H9 (cell line): ENCODE results near the gene ERC2. TPM values are rescaled to one million over a fixed set of nuclear protein-coding genes. Genes with fewer than 3 reads are reported as not detected.

Experiments
- DNase-seq: peaks from one replicate; pipeline ENCODE4 v3.0.0-alpha.2; 2017
- H2AFZ ChIP-seq: one replicate; pipeline ENCODE4 v1.6.1; 2013; ENCODE audit warnings: mild to moderate bottlenecking, low read length, control low read depth, moderate library complexity
- H2AK5ac ChIP-seq: 2 replicates; pipeline ENCODE4 v1.6.1; 2013; ENCODE audit warnings: low read length, control low read depth, mixed read lengths; ENCODE audit not compliant: insufficient read length
- H2BK120ac ChIP-seq: one replicate; pipeline ENCODE4 v1.6.1; 2013; ENCODE audit warnings: low read depth, mild to moderate bottlenecking, low read length, control low read depth, inconsistent platforms; ENCODE audit not compliant: poor library complexity, severe bottlenecking
- H2BK12ac ChIP-seq: 2 replicates; pipeline ENCODE4 v1.6.1; 2013; ENCODE audit warnings: low read length, control low read depth, mixed read lengths, low read depth; ENCODE audit not compliant: insufficient read length
- H2BK15ac ChIP-seq: 2 replicates; pipeline ENCODE4 v1.6.1; 2013; ENCODE audit warnings: low read depth, low read length, control low read depth
- H2BK20ac ChIP-seq: one replicate; pipeline ENCODE4 v1.6.1; 2013; ENCODE audit warnings: low read depth, mild to moderate bottlenecking, low read length, control low read depth, inconsistent platforms; ENCODE audit not compliant: poor library complexity, severe bottlenecking
- H2BK5ac ChIP-seq: 2 replicates; pipeline ENCODE4 v1.6.1; 2013; ENCODE audit warnings: low read length, control low read depth, mixed read lengths; ENCODE audit not compliant: insufficient read length
- H3K14ac ChIP-seq: 2 replicates; pipeline ENCODE4 v1.6.1; 2013; ENCODE audit warnings: low read length, control low read depth; ENCODE audit not compliant: insufficient read depth
- H3K18ac ChIP-seq: 2 replicates; pipeline ENCODE4 v1.6.1; 2013; ENCODE audit warnings: low read depth, mild to moderate bottlenecking, mixed read lengths, low read length, control low read depth; ENCODE audit not compliant: insufficient read length
- H3K23ac ChIP-seq: 2 replicates; pipeline ENCODE4 v1.6.1; 2013; ENCODE audit warnings: low read length, control low read depth, mixed read lengths, low read depth; ENCODE audit not compliant: insufficient read length
- H3K23me2 ChIP-seq: 2 replicates; pipeline ENCODE4 v1.6.1; 2013; ENCODE audit warnings: low read depth, mild to moderate bottlenecking, mixed read lengths, low read length, control low read depth; ENCODE audit not compliant: insufficient read length, poor library complexity, severe bottlenecking
- H3K27ac ChIP-seq: 2 replicates; pipeline ENCODE4 v1.5.1; 2013; ENCODE audit warnings: low read length, control low read depth, mixed read lengths, low read depth; ENCODE audit not compliant: insufficient read length
- H3K27me3 ChIP-seq: 2 replicates; pipeline ENCODE4 v1.6.1; 2013; ENCODE audit warnings: low read length, control low read depth, inconsistent platforms; ENCODE audit not compliant: insufficient read depth
- H3K4ac ChIP-seq: 2 replicates; pipeline ENCODE4 v1.6.1; 2013; ENCODE audit warnings: low read depth, mild to moderate bottlenecking, control low read depth, inconsistent platforms, low read length, moderate library complexity
- H3K4me1 ChIP-seq: 2 replicates; pipeline ENCODE4 v1.6.1; 2013; ENCODE audit warnings: low read length, control low read depth, inconsistent platforms; ENCODE audit not compliant: insufficient read depth
- H3K4me2 ChIP-seq: 2 replicates; pipeline ENCODE4 v1.6.1; 2013; ENCODE audit warnings: low read length, control low read depth, mixed read lengths; ENCODE audit not compliant: insufficient read length, insufficient read depth
- H3K56ac ChIP-seq: 2 replicates; pipeline ENCODE4 v1.6.1; 2013; ENCODE audit warnings: low read depth, mild to moderate bottlenecking, mixed read lengths, low read length, control low read depth; ENCODE audit not compliant: insufficient read length
- H3K79me1 ChIP-seq: 2 replicates; pipeline ENCODE4 v1.6.1; 2013; ENCODE audit warnings: low read depth, mild to moderate bottlenecking, moderate library complexity, low read length, control low read depth, inconsistent platforms; ENCODE audit not compliant: insufficient read depth, poor library complexity, severe bottlenecking
- H3K79me2 ChIP-seq: 2 replicates; pipeline ENCODE4 v1.6.1; 2013; ENCODE audit warnings: low read length, control low read depth, inconsistent platforms; ENCODE audit not compliant: insufficient read depth
- H3K9ac ChIP-seq: 2 replicates; pipeline ENCODE4 v1.6.1; 2013; ENCODE audit warnings: low read length, control low read depth, mixed read lengths; ENCODE audit not compliant: insufficient read length; ENCODE audit errors: extremely low read depth
- H3K9me3 ChIP-seq: one replicate; pipeline ENCODE4 v1.6.1; 2013; ENCODE audit warnings: low read depth, low read length, inconsistent platforms; ENCODE audit not compliant: control insufficient read depth
- H3T11ph ChIP-seq: one replicate; pipeline ENCODE4 v1.6.1; 2013; ENCODE audit warnings: mild to moderate bottlenecking, low read length, control low read depth, inconsistent platforms
- H4K20me1 ChIP-seq: one replicate; pipeline ENCODE4 v1.6.1; 2013; ENCODE audit not compliant: control insufficient read depth, insufficient read length, insufficient read depth
- H4K5ac ChIP-seq: 2 replicates; pipeline ENCODE4 v1.6.1; 2013; ENCODE audit warnings: low read depth, mild to moderate bottlenecking, mixed read lengths, low read length, control low read depth; ENCODE audit not compliant: insufficient read length
- H4K8ac ChIP-seq: replicated peaks from 2 replicates; pipeline ENCODE4 v1.6.1; 2013; ENCODE audit warnings: low read length, control low read depth, mixed read lengths, low read depth; ENCODE audit not compliant: insufficient read length
- H4K91ac ChIP-seq: 2 replicates; pipeline ENCODE4 v1.6.1; 2013; ENCODE audit warnings: low read depth, mild to moderate bottlenecking, moderate library complexity, mixed read lengths, low read length, control low read depth; ENCODE audit not compliant: insufficient read length
- H3K27ac Mint-ChIP-seq, 3 experiments: 2 replicates in 2 of 3; 3 replicates in 1 of 3; pipeline ENCODE4 v1.8.0; 2020 to 2021; ENCODE audit warnings: mixed read lengths in 3 of 3, mild to moderate bottlenecking in 1 of 3, moderate library complexity in 1 of 3
- H3K27me3 Mint-ChIP-seq: 2 replicates; pipeline ENCODE4 v1.8.0; 2021; ENCODE audit warnings: low read depth, mild to moderate bottlenecking, moderate library complexity, mixed read lengths
- H3K36me3 Mint-ChIP-seq, 3 experiments: 2 replicates in 2 of 3; 3 replicates in 1 of 3; pipeline ENCODE4 v1.8.0; 2020 to 2021; ENCODE audit warnings: low read depth in 3 of 3, mixed read lengths in 3 of 3; ENCODE audit not compliant: insufficient read depth in 1 of 3
- H3K4me1 Mint-ChIP-seq, 2 experiments: 2 replicates each; pipeline ENCODE4 v1.8.0; 2020; ENCODE audit warnings: mixed read lengths in 2 of 2
- H3K4me3 Mint-ChIP-seq, 2 experiments: 2 replicates in 1 of 2; 3 replicates in 1 of 2; pipeline ENCODE4 v1.8.0; 2020 to 2021; ENCODE audit warnings: mild to moderate bottlenecking in 2 of 2, mixed read lengths in 2 of 2, moderate library complexity in 1 of 2
- H3K9me3 Mint-ChIP-seq, 2 experiments: 2 replicates in 1 of 2; 3 replicates in 1 of 2; pipeline ENCODE4 v1.8.0; 2020; ENCODE audit warnings: mild to moderate bottlenecking in 2 of 2, mixed read lengths in 2 of 2, moderate library complexity in 1 of 2
- WGBS: extraction: QIAGEN DNeasy Blood & Tissue Kit; methylation state at CpG from one replicate; pipeline ENCODE4 v1.1.7; 2013; ENCODE audit warnings: missing lambda C conversion rate, low lambda C conversion rate, mixed read lengths; ENCODE audit not compliant: insufficient read length; ENCODE audit errors: extremely low coverage; 5-methylcytosine and 5-hydroxymethylcytosine counted together
- total RNA-seq: library from RNA; stranded (reverse); gene quantifications from 2 replicates; pipeline ENCODE4 v1.2.1, GENCODE V29; 2021
- TF ChIP-seq, protein P1 (sequence below): fragments of 200-600 bp; sonication (generic); conservative IDR thresholded peaks from 3 replicates; pipeline ENCODE4 v1.8.0; 2021; ENCODE audit warnings: antibody characterized with exemption, mild to moderate bottlenecking

Gene ERC2
- total RNA-seq, 1 experiment from 2014 or later, result 15.4 TPM

DNA sequence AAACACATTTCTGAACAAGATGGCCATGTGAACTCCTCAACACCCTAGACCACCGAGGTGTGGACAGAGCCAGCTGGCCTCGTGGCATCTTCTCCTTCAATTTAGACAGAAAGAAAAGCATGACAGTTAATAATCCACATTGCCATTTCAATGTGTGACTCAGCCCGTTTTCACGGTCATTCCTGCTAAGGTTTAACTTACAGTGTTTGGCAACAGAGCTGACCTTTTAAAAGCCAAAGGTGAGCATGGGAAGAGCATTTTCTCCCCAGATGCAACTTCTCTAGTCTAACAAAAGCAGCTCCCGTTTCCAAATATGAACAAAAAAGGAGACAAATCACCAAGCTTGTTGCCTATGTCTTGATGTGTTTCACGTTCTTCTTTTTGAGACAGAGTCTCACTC lies 563.6 kb downstream of the ERC2 start:
- Histone ChIP-seq H4K20me1 (no peaks in the 10 kb centered on the region), H4K91ac (no peak overlapping the region), H2BK12ac (no peak overlapping the region), H3K9me3 (no peaks in the 10 kb centered on the region), H3K18ac (no peak overlapping the region), H3K4me1 (no peaks in the 10 kb centered on the region), H4K5ac (no peak overlapping the region), H4K8ac (no peak overlapping the region), H3K27me3 (no peaks in the 10 kb centered on the region), H2BK15ac (no peak overlapping the region), H3K27ac (no peak overlapping the region), H2BK20ac (no peak overlapping the region), H2BK120ac (no peak overlapping the region), H3K9ac (no peak overlapping the region), H2AFZ (no peak overlapping the region), H3K56ac (no peak overlapping the region), H3K79me2 (no peaks in the 10 kb centered on the region), H2BK5ac (no peak overlapping the region), H3K4me2 (no peak overlapping the region), H3K4ac (no peak overlapping the region), H3K23me2 (no peaks in the 10 kb centered on the region), H3K14ac (no peak overlapping the region), H2AK5ac (no peak overlapping the region), H3K23ac (no peak overlapping the region), H3T11ph (no peak overlapping the region), H3K79me1 (no peaks in the 10 kb centered on the region)
- no peak overlapping the region for H3K4me3 Mint-ChIP-seq
- H3K9me3 Mint-ChIP-seq, result no peaks in the 10 kb centered on the region
- H3K27me3 Mint-ChIP-seq, result no peaks in the 10 kb centered on the region
- H3K36me3 Mint-ChIP-seq, result no peaks in the 10 kb centered on the region
- peaks cover 0 to 3% of the 10 kb centered on the region in 2 experiments; a peak in 2 of 4 replicates for H3K4me1 Mint-ChIP-seq
- TF ChIP-seq, protein P1, sequence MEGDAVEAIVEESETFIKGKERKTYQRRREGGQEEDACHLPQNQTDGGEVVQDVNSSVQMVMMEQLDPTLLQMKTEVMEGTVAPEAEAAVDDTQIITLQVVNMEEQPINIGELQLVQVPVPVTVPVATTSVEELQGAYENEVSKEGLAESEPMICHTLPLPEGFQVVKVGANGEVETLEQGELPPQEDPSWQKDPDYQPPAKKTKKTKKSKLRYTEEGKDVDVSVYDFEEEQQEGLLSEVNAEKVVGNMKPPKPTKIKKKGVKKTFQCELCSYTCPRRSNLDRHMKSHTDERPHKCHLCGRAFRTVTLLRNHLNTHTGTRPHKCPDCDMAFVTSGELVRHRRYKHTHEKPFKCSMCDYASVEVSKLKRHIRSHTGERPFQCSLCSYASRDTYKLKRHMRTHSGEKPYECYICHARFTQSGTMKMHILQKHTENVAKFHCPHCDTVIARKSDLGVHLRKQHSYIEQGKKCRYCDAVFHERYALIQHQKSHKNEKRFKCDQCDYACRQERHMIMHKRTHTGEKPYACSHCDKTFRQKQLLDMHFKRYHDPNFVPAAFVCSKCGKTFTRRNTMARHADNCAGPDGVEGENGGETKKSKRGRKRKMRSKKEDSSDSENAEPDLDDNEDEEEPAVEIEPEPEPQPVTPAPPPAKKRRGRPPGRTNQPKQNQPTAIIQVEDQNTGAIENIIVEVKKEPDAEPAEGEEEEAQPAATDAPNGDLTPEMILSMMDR, result no peak
- DNase-seq, result no peak
- H3K27ac Mint-ChIP-seq, result no peak overlapping the region
- no CpG with 5 or more reads among the region's 6 CpGs for WGBS
